Measurements from ENCODE around the gene KRT6A. TPM values are rescaled to one million over a fixed set of nuclear protein-coding genes. Genes with fewer than 3 reads are reported as not detected.

The KRT6A gene
- total RNA-seq, 6 donors from 2014 or later: 0.61 to 4.5 (median 1.4) TPM; not detected in 1

- DNase-seq (no peak), ATAC-seq (ENCODE audit: low FRiP score in 2 of 2) (no peak)
- TF ChIP-seq EP300 (IDR thresholded peaks at IDR 0.05): no peak
- TF ChIP-seq POLR2A (IDR thresholded peaks at IDR 0.05): no peak
- no peak for TF ChIP-seq POLR2AphosphoS5 (IDR thresholded peaks at IDR 0.05)
- TF ChIP-seq CTCF (IDR thresholded peaks at IDR 0.05): no peak
- H3K36me3 ChIP-seq: no peaks in the 10 kb centered on the region
- H3K27me3 ChIP-seq: no peaks in the 10 kb centered on the region
- no peak overlapping the region for H3K27ac ChIP-seq
- WGBS, 2 donors: 72 to 78% methylated on average over 9 to 10 of the region's 10 CpGs
- no peaks in the 10 kb centered on the region for H3K9me3 ChIP-seq
- no peaks in the 10 kb centered on the region for H3K4me1 ChIP-seq
- no peak overlapping the region for H3K4me3 ChIP-seq
These were observed 40.8 kb upstream of the KRT6A start for GRCh38 chr12:52533686-52534470.

GRCh38 chr12:52532636-52533035 lies 39.6 kb upstream of the KRT6A start:
- 68 to 100% methylated on average over 2 to 4 of the region's 4 CpGs for WGBS, 2 donors
- DNase-seq (no peak), ATAC-seq (ENCODE audit: low FRiP score in 2 of 2) (no peak)
- no peak overlapping the region for H3K27ac ChIP-seq
- no peaks in the 10 kb centered on the region for H3K9me3 ChIP-seq
- H3K36me3 ChIP-seq: no peaks in the 10 kb centered on the region
- no peaks in the 10 kb centered on the region for H3K4me1 ChIP-seq
- TF ChIP-seq POLR2A (IDR thresholded peaks at IDR 0.05) (no peak), CTCF (IDR thresholded peaks at IDR 0.05) (no peak), POLR2AphosphoS5 (IDR thresholded peaks at IDR 0.05) (no peak), EP300 (IDR thresholded peaks at IDR 0.05) (no peak)
- no peaks in the 10 kb centered on the region for H3K27me3 ChIP-seq
- no peak overlapping the region for H3K4me3 ChIP-seq

- Histone ChIP-seq H3K27ac (no peak overlapping the region), H3K4me1 (no peaks in the 10 kb centered on the region), H3K9me3 (no peaks in the 10 kb centered on the region), H3K36me3 (no peaks in the 10 kb centered on the region), H3K4me3 (no peak overlapping the region), H3K27me3 (no peaks in the 10 kb centered on the region)
- peak in 1 of 2 donors; percentile 33 for DNase-seq
- 68 to 76% methylated on average over 18 of the region's 18 CpGs for WGBS, 2 donors
- peak in 1 of 2 donors; percentile 22 for ATAC-seq (ENCODE audit: low FRiP score in 2 of 2)
- TF ChIP-seq POLR2A (IDR thresholded peaks at IDR 0.05) (no peak), EP300 (IDR thresholded peaks at IDR 0.05) (no peak), POLR2AphosphoS5 (IDR thresholded peaks at IDR 0.05) (no peak), CTCF (IDR thresholded peaks at IDR 0.05) (no peak)
These were observed 38.7 kb upstream of the KRT6A start for GRCh38 chr12:52531566-52532300.

- H3K4me3 ChIP-seq: no peak overlapping the region
- no peak for DNase-seq
- WGBS, 2 donors: 82 to 85% methylated on average over 2 of the region's 2 CpGs
- no peak overlapping the region for H3K27ac ChIP-seq
- H3K27me3 ChIP-seq: no peaks in the 10 kb centered on the region
- no peaks in the 10 kb centered on the region for H3K36me3 ChIP-seq
- H3K4me1 ChIP-seq: no peaks in the 10 kb centered on the region
- no peaks in the 10 kb centered on the region for H3K9me3 ChIP-seq
- TF ChIP-seq POLR2A (IDR thresholded peaks at IDR 0.05) (no peak), CTCF (IDR thresholded peaks at IDR 0.05) (no peak)
- no peak for ATAC-seq (ENCODE audit: low FRiP score in 2 of 2)
These were observed 37.8 kb upstream of the KRT6A start for GRCh38 chr12:52530905-52531304.
